SK-N-SH (cell line): Measurements from ENCODE around the gene ARL2BP. TPM values are rescaled to one million over a fixed set of nuclear protein-coding genes. Genes with fewer than 3 reads are reported as not detected.

ENCODE experiments used
- CTCF ChIA-PET: fragments of 300-600, 350-600 bp; formaldehyde crosslinking; extraction: SDS; loops from one replicate; lab custom pipeline; 2021; lab: Yijun Ruan, JAX
- POLR2A ChIA-PET: fragments of 350-600 bp; sonication (Branson Sonifier 250); formaldehyde crosslinking; extraction: SDS; loops from one replicate; lab custom pipeline; 2020; ENCODE audit warnings: antibody characterized with exemption, inconsistent platforms; lab: Yijun Ruan, JAX
- DNase-seq: peaks from one replicate; pipeline ENCODE4 v3.0.0; 2012
- H2AFZ ChIP-seq: fragments of 200-600 bp; sonication (generic); 2 replicates; pipeline ENCODE4 v1.8.1; 2016; ENCODE audit warnings: antibody characterized with exemption, mild to moderate bottlenecking, low read depth
- H3F3A ChIP-seq: fragments of 200-600 bp; sonication (generic); replicated peaks from 2 replicates; pipeline ENCODE3; 2016; ENCODE audit warnings: antibody characterized with exemption, mild to moderate bottlenecking; ENCODE audit not compliant: insufficient read depth
- H3K27ac ChIP-seq, 2 experiments: fragments of 200-500 bp in 1 of 2; fragments of 200-600 bp in 1 of 2; sonication (Bioruptor generic) in 1 of 2; sonication (generic), shearing (Covaris generic) in 1 of 2; 2 replicates each; pipeline versions ENCODE4 v1.5.1 to v1.6.1; 2014 to 2016; ENCODE audit warnings: low read depth in 2 of 2, inconsistent platforms in 1 of 2, low read length in 1 of 2, mild to moderate bottlenecking in 1 of 2, mixed read lengths in 1 of 2
- H3K27me3 ChIP-seq: fragments of 200-600 bp; sonication (generic), shearing (Covaris generic); 2 replicates; pipeline ENCODE4 v1.6.1; 2016; ENCODE audit warnings: mixed run types; ENCODE audit not compliant: insufficient read depth
- H3K36me3 ChIP-seq, 2 experiments: fragments of 200-500 bp in 1 of 2; fragments of 200-600 bp in 1 of 2; sonication (Bioruptor generic) in 1 of 2; sonication (generic) in 1 of 2; replicated peaks in 1 of 2; 2 replicates each; pipeline versions ENCODE3 to v1.5.1; 2014 to 2016; ENCODE audit warnings: low read length in 1 of 2, mild to moderate bottlenecking in 1 of 2; ENCODE audit not compliant: insufficient read depth in 2 of 2, control insufficient read depth in 1 of 2
- H3K4me1 ChIP-seq, 2 experiments: fragments of 200-500 bp in 1 of 2; fragments of 200-600 bp in 1 of 2; sonication (Bioruptor generic) in 1 of 2; sonication (generic), shearing (Covaris generic) in 1 of 2; 2 replicates each; pipeline versions ENCODE4 v1.5.1 to v1.6.1; 2014 to 2016; ENCODE audit warnings: low read depth in 1 of 2, low read length in 1 of 2, mixed run types in 1 of 2; ENCODE audit not compliant: insufficient read depth in 2 of 2, control insufficient read depth in 1 of 2
- H3K4me2 ChIP-seq: fragments of 200-600 bp; sonication (generic), shearing (Covaris generic); 2 replicates; pipeline ENCODE4 v1.6.1; 2017; ENCODE audit warnings: mixed run types
- H3K4me3 ChIP-seq, 2 experiments: fragments of 200-500 bp in 1 of 2; fragments of 200-600 bp in 1 of 2; sonication (Bioruptor generic) in 1 of 2; sonication (generic), shearing (Covaris generic) in 1 of 2; 2 replicates each; pipeline versions ENCODE4 v1.5.1 to v1.8.1; 2014 to 2016; ENCODE audit warnings: low read depth in 2 of 2, inconsistent platforms in 1 of 2, low read length in 1 of 2, mild to moderate bottlenecking in 1 of 2, mixed read lengths in 1 of 2, moderate library complexity in 1 of 2
- H3K79me2 ChIP-seq: fragments of 200-600 bp; sonication (generic); 2 replicates; pipeline ENCODE4 v1.8.1; 2017; ENCODE audit warnings: mild to moderate bottlenecking; ENCODE audit not compliant: insufficient read depth
- H3K9ac ChIP-seq: fragments of 200-600 bp; sonication (generic); 2 replicates; pipeline ENCODE4 v1.6.1; 2017; ENCODE audit warnings: mixed run types
- H3K9me2 ChIP-seq: fragments of 200-600 bp; sonication (generic); 2 replicates; pipeline ENCODE4 v1.6.1; 2017; ENCODE audit warnings: mixed run types
- H3K9me3 ChIP-seq: fragments of 200-600 bp; sonication (generic); 2 replicates; pipeline ENCODE4 v1.6.1; 2017; ENCODE audit warnings: mixed run types, mild to moderate bottlenecking, moderate library complexity
- H4K20me1 ChIP-seq: fragments of 200-600 bp; sonication (generic); 2 replicates; pipeline ENCODE4 v1.6.1; 2017; ENCODE audit warnings: mild to moderate bottlenecking, mixed run types; ENCODE audit not compliant: insufficient read depth
- CHD2 ChIP-seq: fragments of 150-350 bp; IDR thresholded peaks from 2 replicates; pipeline ENCODE4 v1.6.1; 2018; ENCODE audit warnings: low read length; ENCODE audit not compliant: partially characterized antibody
- CTCF ChIP-seq: fragments of 200-600 bp; sonication (generic); IDR thresholded peaks from 2 replicates; pipeline ENCODE4 v1.6.1; 2017; ENCODE audit warnings: antibody characterized with exemption, mild to moderate bottlenecking, moderate library complexity
- ELF1 ChIP-seq: IDR thresholded peaks from 2 replicates; pipeline ENCODE4 v1.4.0; 2012
- EP300 ChIP-seq, 2 experiments: IDR thresholded peaks; 2 replicates each; pipeline versions ENCODE4 v1.4.0 to v1.6.1; 2012; ENCODE audit warnings: borderline replicate concordance in 1 of 2, low read depth in 1 of 2, low read length in 1 of 2
- EZH2phosphoT487 ChIP-seq: fragments of 200-600 bp; sonication (generic); IDR thresholded peaks from 2 replicates; pipeline ENCODE4 v1.6.1; 2017; ENCODE audit warnings: low read depth, mixed run types, mild to moderate bottlenecking, antibody characterized with exemption, moderate library complexity, borderline replicate concordance
- FOXJ3 ChIP-seq: sonication (generic); formaldehyde crosslinking; IDR thresholded peaks from 2 replicates; pipeline ENCODE4 v1.5.1; 2020; ENCODE audit warnings: mild to moderate bottlenecking, missing genetic modification reagents
- GATA2 ChIP-seq: sonication (generic); formaldehyde crosslinking; IDR thresholded peaks from 2 replicates; pipeline ENCODE4 v1.5.0; 2020; ENCODE audit warnings: mild to moderate bottlenecking, missing genetic modification reagents
- MEF2A ChIP-seq: IDR thresholded peaks from 2 replicates; pipeline ENCODE4 v1.4.0; 2012; ENCODE audit warnings: low read depth, borderline replicate concordance
- MXI1 ChIP-seq: IDR thresholded peaks from 2 replicates; pipeline ENCODE4 v1.6.1; 2012; ENCODE audit warnings: mild to moderate bottlenecking, low read depth, low read length, improper control_type of control experiment
- NFIC ChIP-seq: IDR thresholded peaks from 2 replicates; pipeline ENCODE4 v1.4.0; 2012; ENCODE audit warnings: borderline replicate concordance
- REST ChIP-seq: IDR thresholded peaks from 2 replicates; pipeline ENCODE4 v1.6.1; 2012; ENCODE audit warnings: mild to moderate bottlenecking, low read depth, low read length, moderate library complexity
- RFX5 ChIP-seq: IDR thresholded peaks from 2 replicates; pipeline ENCODE4 v1.6.1; 2012; ENCODE audit warnings: mild to moderate bottlenecking, improper control_type of control experiment, low read length
- RXRA ChIP-seq: IDR thresholded peaks from 2 replicates; pipeline ENCODE4 v1.4.0; 2012; ENCODE audit warnings: low read depth, mild to moderate bottlenecking, borderline replicate concordance
- SIN3A ChIP-seq: IDR thresholded peaks from 2 replicates; pipeline ENCODE4 v1.6.1; 2012; ENCODE audit warnings: low read depth, mild to moderate bottlenecking, low read length, moderate library complexity, borderline replicate concordance
- TAF1 ChIP-seq: IDR thresholded peaks from 2 replicates; pipeline ENCODE4 v1.6.1; 2012; ENCODE audit warnings: low read depth, mild to moderate bottlenecking, low read length, moderate library complexity, borderline replicate concordance
- TEAD4 ChIP-seq: IDR thresholded peaks from 2 replicates; pipeline ENCODE4 v1.4.0; 2012; ENCODE audit warnings: mild to moderate bottlenecking, borderline replicate concordance; ENCODE audit not compliant: insufficient read depth
- YY1 ChIP-seq: IDR thresholded peaks from 2 replicates; pipeline ENCODE4 v1.4.0; 2012; ENCODE audit warnings: low read depth, mild to moderate bottlenecking
- WGBS: methylation state at CpG from one replicate; pipeline ENCODE4 v1.1.6; 2017; ENCODE audit warnings: low lambda C conversion rate; 5-methylcytosine and 5-hydroxymethylcytosine counted together
- polyA plus RNA-seq, 3 experiments: library from polyadenylated mRNA; depleted of rRNA; stranded (reverse); fragments of >200 nt; gene quantifications; 2 replicates each; pipeline ENCODE4 v1.2.3, GENCODE V29; 2012
- TF ChIP-seq, protein P1 (sequence below): IDR thresholded peaks from 2 replicates; pipeline ENCODE4 v1.4.0; 2012; ENCODE audit warnings: low read depth

The ARL2BP gene
- polyA plus RNA-seq, 1 of the 3 experiments (the other 2 are of a cell fraction), result 61.8 TPM

GRCh38 chr16:57238682-57239081 lies 6.4 kb upstream of the ARL2BP start:
- TF ChIP-seq MXI1, result no peak
- TF ChIP-seq EZH2phosphoT487, result no peak
- TF ChIP-seq RXRA, result no peak
- TF ChIP-seq MEF2A, result no peak
- no peak for TF ChIP-seq CTCF
- TF ChIP-seq, protein P1, sequence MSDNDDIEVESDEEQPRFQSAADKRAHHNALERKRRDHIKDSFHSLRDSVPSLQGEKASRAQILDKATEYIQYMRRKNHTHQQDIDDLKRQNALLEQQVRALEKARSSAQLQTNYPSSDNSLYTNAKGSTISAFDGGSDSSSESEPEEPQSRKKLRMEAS, result no peak
- TF ChIP-seq RFX5, result no peak
- no peak for TF ChIP-seq ELF1
- TF ChIP-seq, all 33 proteins: peak for 0
- Histone ChIP-seq H3K4me2 (no peak overlapping the region), H3K4me3 (no peak overlapping the region), H3K4me1 (no peaks in the 10 kb centered on the region), H3K27ac (no peak overlapping the region), H3K27me3 (no peaks in the 10 kb centered on the region), H3K79me2 (no peaks in the 10 kb centered on the region), H3F3A (peaks cover 39% of the 10 kb centered on the region), H3K9ac (no peak overlapping the region), H2AFZ (no peak overlapping the region), H4K20me1 (no peaks in the 10 kb centered on the region), H3K9me3 (no peaks in the 10 kb centered on the region), H3K36me3 (peaks cover 50 to 56% of the 10 kb centered on the region in 2 experiments), H3K9me2 (no peaks in the 10 kb centered on the region)
- ChIA-PET CTCF (no interaction called here), POLR2A (no interaction called here)
- 90% methylated on average over 2 of the region's 2 CpGs for WGBS
- DNase-seq, result no peak

DNA sequence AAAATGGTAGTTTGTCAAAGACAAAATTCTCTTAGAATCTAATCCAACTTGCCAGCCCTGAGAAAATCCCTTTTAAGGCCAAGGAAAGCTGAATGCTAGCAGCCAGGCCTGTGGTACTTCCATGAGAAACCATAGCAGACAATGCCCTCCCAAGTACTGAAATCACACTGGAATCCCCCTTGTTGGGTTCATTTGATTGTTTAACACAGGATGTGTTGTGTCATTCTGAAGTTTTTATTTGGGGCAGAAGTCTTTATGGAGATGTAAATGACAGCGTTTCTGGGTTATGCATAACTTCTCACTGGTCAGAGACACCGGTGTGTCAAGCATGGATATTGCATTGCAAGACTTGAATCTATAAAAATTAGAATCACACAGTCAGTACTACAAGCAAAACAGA lies 6.0 kb upstream of the ARL2BP start:
- CTCF ChIA-PET, result no interaction called here
- H3K36me3 ChIP-seq, result peaks cover 46 to 52% of the 10 kb centered on the region in 2 experiments
- no peaks in the 10 kb centered on the region for H4K20me1 ChIP-seq
- no peaks in the 10 kb centered on the region for H3K27me3 ChIP-seq
- WGBS, result 90% methylated on average over 2 of the region's 2 CpGs
- no peak overlapping the region for H3K9ac ChIP-seq
- no peaks in the 10 kb centered on the region for H3K9me2 ChIP-seq
- H3K9me3 ChIP-seq, result no peaks in the 10 kb centered on the region
- H3K27ac ChIP-seq, result no peak overlapping the region
- no peak for TF ChIP-seq SIN3A
- no peak for TF ChIP-seq TEAD4
- no peak for TF ChIP-seq GATA2 (CRISPR knock-in tag)
- no peak for TF ChIP-seq MEF2A
- no peak for TF ChIP-seq ELF1
- no peak for TF ChIP-seq TAF1
- TF ChIP-seq YY1, result no peak
- TF ChIP-seq CTCF, result no peak
- no peak for TF ChIP-seq CHD2
- TF ChIP-seq EP300 (IDR thresholded peaks at IDR 0.05; ENCODE audit: borderline replicate concordance in 1 of 2, low read depth in 1 of 2, low read length in 1 of 2), result no peak
- TF ChIP-seq FOXJ3 (CRISPR knock-in tag), result no peak
- TF ChIP-seq NFIC, result no peak
- TF ChIP-seq REST, result no peak
- no peak for TF ChIP-seq RXRA
- H3K4me1 ChIP-seq, result 0 out of 4 replicates have a peak, but pooled peaks cover 0 to under 1% of the 10 kb centered on the region in 2 experiments
- H3K4me2 ChIP-seq, result no peak overlapping the region
- H3K79me2 ChIP-seq, result no peaks in the 10 kb centered on the region; the same call in 1 of the 2 replicates
- no peak overlapping the region for H3K4me3 ChIP-seq
- no peak for DNase-seq
- POLR2A ChIA-PET, result no interaction called here
- H2AFZ ChIP-seq, result no peak overlapping the region
- H3F3A ChIP-seq, result peaks cover 39% of the 10 kb centered on the region
